Fibroblast of the aortic adventitia (primary cell): ENCODE measurements around the gene RCSD1. TPM values are rescaled to one million over a fixed set of nuclear protein-coding genes. Genes with fewer than 3 reads are reported as not detected.

Experiments
- DNase-seq: peaks from one replicate; pipeline ENCODE4 v3.0.0-alpha.2; 2010; ENCODE audit warnings: low read depth
- H3K4me3 ChIP-seq: 2 replicates; pipeline ENCODE4 v1.5.1; 2011; ENCODE audit warnings: low read depth, mild to moderate bottlenecking, control low read depth, low read length, moderate library complexity
- total RNA-seq: library from RNA; depleted of rRNA; stranded (reverse); fragments of >200 nt; gene quantifications from 2 replicates; pipeline ENCODE4 v1.2.3, GENCODE V29; 2012; ENCODE audit warnings: low replicate concordance
- TF ChIP-seq, protein P1 (sequence below): IDR thresholded peaks from 2 replicates; pipeline ENCODE4 v1.5.1; 2011; ENCODE audit warnings: mild to moderate bottlenecking, low read length, control low read depth, inconsistent platforms; ENCODE audit not compliant: insufficient read depth

RCSD1 gene
- total RNA-seq, 1 donor, result not detected

- DNase-seq, result no peak
- TF ChIP-seq, protein P1, sequence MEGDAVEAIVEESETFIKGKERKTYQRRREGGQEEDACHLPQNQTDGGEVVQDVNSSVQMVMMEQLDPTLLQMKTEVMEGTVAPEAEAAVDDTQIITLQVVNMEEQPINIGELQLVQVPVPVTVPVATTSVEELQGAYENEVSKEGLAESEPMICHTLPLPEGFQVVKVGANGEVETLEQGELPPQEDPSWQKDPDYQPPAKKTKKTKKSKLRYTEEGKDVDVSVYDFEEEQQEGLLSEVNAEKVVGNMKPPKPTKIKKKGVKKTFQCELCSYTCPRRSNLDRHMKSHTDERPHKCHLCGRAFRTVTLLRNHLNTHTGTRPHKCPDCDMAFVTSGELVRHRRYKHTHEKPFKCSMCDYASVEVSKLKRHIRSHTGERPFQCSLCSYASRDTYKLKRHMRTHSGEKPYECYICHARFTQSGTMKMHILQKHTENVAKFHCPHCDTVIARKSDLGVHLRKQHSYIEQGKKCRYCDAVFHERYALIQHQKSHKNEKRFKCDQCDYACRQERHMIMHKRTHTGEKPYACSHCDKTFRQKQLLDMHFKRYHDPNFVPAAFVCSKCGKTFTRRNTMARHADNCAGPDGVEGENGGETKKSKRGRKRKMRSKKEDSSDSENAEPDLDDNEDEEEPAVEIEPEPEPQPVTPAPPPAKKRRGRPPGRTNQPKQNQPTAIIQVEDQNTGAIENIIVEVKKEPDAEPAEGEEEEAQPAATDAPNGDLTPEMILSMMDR, result no peak
- H3K4me3 ChIP-seq, result no peak overlapping the region
Observed at GRCh38 chr1:167672831-167673230, 42.8 kb downstream of the RCSD1 start.

- DNase-seq, result no peak
- TF ChIP-seq, protein P1, result no peak
- no peak overlapping the region for H3K4me3 ChIP-seq
Observed at GRCh38 chr1:167673265-167673664, 43.2 kb downstream of the RCSD1 start.

DNA sequence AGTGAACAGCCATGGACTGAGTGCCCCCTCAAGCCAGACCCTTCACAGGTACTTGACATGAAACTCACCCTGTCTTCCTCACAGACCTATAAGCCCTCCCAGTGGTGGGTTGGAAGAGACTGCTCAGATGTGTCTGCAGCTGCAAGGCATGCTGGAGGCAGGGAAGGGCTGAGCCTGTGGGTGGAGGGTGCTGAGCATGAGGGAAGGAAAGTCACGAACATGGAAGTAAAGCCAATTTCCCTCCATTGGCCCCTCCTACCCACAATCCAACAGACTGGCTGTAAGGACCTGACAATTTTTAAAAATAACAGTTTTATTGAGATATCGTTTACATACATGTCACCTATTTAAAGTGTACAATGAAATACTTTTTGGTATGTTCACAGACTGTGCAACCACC, 44.1 kb downstream of the RCSD1 start:
- DNase-seq, result no peak
- TF ChIP-seq, protein P1, result no peak
- no peak overlapping the region for H3K4me3 ChIP-seq

DNA sequence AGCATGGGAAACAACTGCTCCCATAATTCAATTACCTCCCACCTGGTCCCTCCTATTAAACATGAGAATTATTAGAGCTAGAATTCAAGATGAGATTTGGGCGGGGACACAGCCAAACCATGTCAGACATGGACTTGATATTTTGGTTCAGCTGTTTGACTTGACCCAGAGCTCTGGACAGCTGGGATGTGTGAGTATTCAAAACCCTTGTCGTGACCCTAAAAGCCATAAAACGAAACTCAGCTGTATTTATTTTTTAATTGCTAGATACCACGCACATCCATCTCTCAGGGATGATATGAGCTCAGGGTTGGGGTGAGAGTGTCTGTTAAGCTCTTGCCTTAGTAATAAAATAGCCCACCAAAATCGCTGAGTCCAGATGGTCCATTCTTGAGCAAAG, 45.4 kb downstream of the RCSD1 start:
- no peak overlapping the region for H3K4me3 ChIP-seq
- DNase-seq, result no peak
- TF ChIP-seq, protein P1, result no peak

- no peak overlapping the region for H3K4me3 ChIP-seq
- TF ChIP-seq, protein P1, result no peak
- no peak for DNase-seq
Observed at GRCh38 chr1:167676205-167676915, 46.3 kb downstream of the RCSD1 start.

DNA sequence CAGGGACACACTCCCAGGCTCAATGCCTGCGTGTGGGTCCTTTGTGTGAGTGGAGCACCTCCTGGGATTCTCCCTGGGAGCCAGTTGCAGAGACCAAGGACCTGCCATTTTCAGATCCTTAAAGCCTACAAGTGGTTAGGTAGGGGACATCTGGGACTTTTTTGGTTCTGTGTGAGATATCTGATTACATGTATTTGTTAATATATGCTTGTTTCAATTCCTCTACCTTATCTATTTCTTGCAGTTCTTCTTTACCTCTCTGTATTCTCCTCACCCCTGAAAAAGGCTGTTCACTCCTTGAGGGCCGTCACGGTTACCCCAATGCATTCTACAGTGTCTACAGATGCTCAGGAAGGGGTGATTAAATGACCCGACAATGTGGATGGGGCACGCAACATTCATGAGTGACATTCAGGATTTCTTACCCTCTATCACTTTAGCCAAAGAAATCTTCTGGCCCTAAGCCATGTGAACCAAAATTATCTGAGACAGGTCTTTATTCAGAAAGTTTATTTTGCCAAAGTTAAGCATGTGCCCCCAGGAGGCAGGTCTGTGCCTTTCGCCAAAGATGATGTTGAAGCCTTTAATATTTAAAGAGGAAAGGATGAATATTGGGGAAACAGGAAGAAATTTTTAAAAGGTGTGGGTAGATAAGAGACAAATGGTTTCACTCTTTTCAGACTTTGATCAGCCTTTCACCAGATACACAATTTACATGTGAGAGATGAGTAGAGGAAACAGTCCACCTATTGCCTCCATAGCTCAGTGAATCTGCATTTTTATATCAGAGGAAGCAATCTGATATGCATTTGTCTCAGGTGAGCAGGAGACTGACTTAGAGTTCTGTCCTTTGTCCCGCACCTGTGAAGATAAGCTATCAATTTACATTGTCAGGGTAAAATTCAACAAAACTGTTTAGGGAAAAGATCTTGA, 47.1 kb downstream of the RCSD1 start:
- DNase-seq, result no peak
- TF ChIP-seq, protein P1, result no peak
- no peak overlapping the region for H3K4me3 ChIP-seq
